ENCODE data around the gene WASF3. TPM values are rescaled to one million over a fixed set of nuclear protein-coding genes. Genes with fewer than 3 reads are reported as not detected.
A peak's percentile ranks its signal among the peaks of the same experiment; 100 is the strongest.

WASF3 gene
- total RNA-seq, 3 donors from 2014 or later (not counting 1 experiment from before 2014, with no cell fraction given): 0.61 TPM; not detected in 2

- no peak overlapping the region for H3K27ac Mint-ChIP-seq
- WGBS (ENCODE audit: insufficient coverage): 90% methylated on average over 21 of the region's 21 CpGs
These were observed 139.8 kb downstream of the WASF3 start for GRCh38 chr13:26697069-26697955.

DNA sequence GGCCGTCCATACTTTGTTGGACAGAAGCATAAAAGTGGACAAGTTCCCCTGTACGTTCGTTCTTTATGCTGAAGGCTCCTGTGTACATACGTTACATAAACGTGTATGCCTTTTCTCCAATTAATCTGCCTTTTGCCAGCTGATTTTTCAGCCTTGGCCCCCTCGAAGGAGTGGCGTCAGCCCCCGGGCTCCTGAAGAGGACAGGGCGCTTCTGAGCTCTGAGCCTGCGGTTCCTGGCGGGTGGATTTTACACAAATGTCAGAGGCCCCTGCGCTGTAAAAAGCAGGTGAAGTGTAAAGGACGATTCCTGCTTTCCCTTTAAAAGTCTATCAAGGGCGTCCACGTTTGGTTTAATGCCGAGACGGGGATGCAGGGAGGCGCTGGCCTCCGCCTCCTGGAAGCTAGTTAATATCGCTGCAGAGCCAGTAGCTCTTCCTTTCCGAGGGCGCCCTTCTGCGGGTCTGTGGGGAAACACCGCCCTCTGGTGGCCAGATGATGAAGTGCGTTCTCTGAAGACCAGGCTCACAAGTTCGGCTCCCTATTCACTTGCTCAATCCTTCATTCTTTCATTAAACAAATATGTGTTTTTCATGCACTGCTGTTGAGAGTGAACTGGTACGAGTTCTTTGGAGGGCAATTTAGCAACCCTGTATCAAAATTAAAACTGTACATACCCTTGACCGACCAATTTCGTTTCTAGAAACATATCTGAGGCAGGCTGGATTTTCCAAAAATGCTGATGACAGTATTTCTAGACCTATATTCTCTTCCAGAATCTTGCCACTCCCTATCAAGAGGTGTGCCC, 141.1 kb downstream of the WASF3 start:
- Histone ChIP-seq H3K4me1 (ENCODE audit: control insufficient read depth, insufficient read depth, low read length) (peaks cover 3% of the 10 kb centered on the region), H3K27ac (ENCODE audit: low read length) (no peak overlapping the region), H3K9me3 (ENCODE audit: control insufficient read depth, insufficient read depth, low read length) (peaks cover 3% of the 10 kb centered on the region), H3K4me3 (ENCODE audit: low read length) (no peak overlapping the region), H3K27me3 (ENCODE audit: control insufficient read depth, insufficient read depth, low read length) (no peaks in the 10 kb centered on the region), H3K36me3 (ENCODE audit: control insufficient read depth, insufficient read depth, low read length) (no peaks in the 10 kb centered on the region)
- no peak overlapping the region for H3K4me3 Mint-ChIP-seq
- H3K36me3 Mint-ChIP-seq: no peaks in the 10 kb centered on the region
- H3K4me1 Mint-ChIP-seq: peaks cover 4 to 7% of the 10 kb centered on the region in 2 donors
- DNase-seq: peak; percentile 76 to 89
- peaks cover 4 to 27% of the 10 kb centered on the region in 2 donors for H3K27me3 Mint-ChIP-seq (ENCODE audit: low read depth in 2 of 2)
- ATAC-seq: peak; percentile 83 to 99 (median 94)
- H3K27ac Mint-ChIP-seq: no peak overlapping the region
- 34% methylated on average over 28 of the region's 29 CpGs for whole genome bisulfite sequencing (ENCODE audit: insufficient coverage)
- peak; percentile 91 for TF ChIP-seq CTCF (IDR thresholded peaks at IDR 0.05)
- H3K9me3 Mint-ChIP-seq: no peaks in the 10 kb centered on the region
- intact Hi-C loops (cut with micrococcal nuclease): loop anchor here (1.0 to 5.0 kb wide), 2 partner anchors 514 to 1121 kb away; no protein-coding TSS in a partner anchor

More at GRCh38 chr13:26697069-26697955, 139.8 kb downstream of the WASF3 start:
- no peak overlapping the region for H3K4me3 Mint-ChIP-seq
- H3K4me3 ChIP-seq (ENCODE audit: low read length): no peak overlapping the region
- H3K4me1 ChIP-seq (ENCODE audit: control insufficient read depth, insufficient read depth, low read length): peaks cover 3% of the 10 kb centered on the region
- intact Hi-C loops (cut with micrococcal nuclease): loop anchor here (5.0 kb wide), 1 partner anchor 1120 kb away; no protein-coding TSS in a partner anchor
- peaks cover 4 to 7% of the 10 kb centered on the region in 2 donors for H3K4me1 Mint-ChIP-seq
- H3K27ac ChIP-seq (ENCODE audit: low read length): no peak overlapping the region
- H3K27me3 Mint-ChIP-seq (ENCODE audit: low read depth in 2 of 2): peaks cover 0 to 17% of the 10 kb centered on the region in 2 donors
- H3K36me3 Mint-ChIP-seq: no peaks in the 10 kb centered on the region
- no peak for ATAC-seq
- DNase-seq: no peak
- H3K27me3 ChIP-seq (ENCODE audit: control insufficient read depth, insufficient read depth, low read length): no peaks in the 10 kb centered on the region
- peaks cover 3% of the 10 kb centered on the region for H3K9me3 ChIP-seq (ENCODE audit: control insufficient read depth, insufficient read depth, low read length)
- no peaks in the 10 kb centered on the region for H3K9me3 Mint-ChIP-seq
- no peak for TF ChIP-seq CTCF (IDR thresholded peaks at IDR 0.05)
- no peaks in the 10 kb centered on the region for H3K36me3 ChIP-seq (ENCODE audit: control insufficient read depth, insufficient read depth, low read length)

DNA sequence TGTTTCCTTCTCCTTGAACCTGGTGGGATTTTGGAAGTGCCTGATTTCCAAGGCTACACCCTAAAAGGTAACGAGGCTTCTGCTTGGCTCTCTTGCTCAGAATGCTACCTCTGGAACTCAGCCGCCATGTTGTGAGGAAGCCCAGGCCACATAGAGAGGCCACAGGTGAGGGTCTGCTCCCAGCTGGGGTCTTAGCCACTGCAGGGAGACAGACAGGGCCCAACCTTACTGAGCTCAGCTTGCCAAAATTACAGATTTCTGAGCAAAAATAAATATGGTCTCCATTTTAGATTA, 141.7 kb downstream of the WASF3 start:
- Mint-ChIP-seq H3K9me3 (no peaks in the 10 kb centered on the region), H3K36me3 (no peaks in the 10 kb centered on the region), H3K27me3 (ENCODE audit: low read depth in 2 of 2) (peaks cover 4 to 27% of the 10 kb centered on the region in 2 donors), H3K27ac (no peak overlapping the region), H3K4me1 (peaks cover 4 to 7% of the 10 kb centered on the region in 2 donors), H3K4me3 (no peak overlapping the region)
- Histone ChIP-seq H3K4me3 (ENCODE audit: low read length) (no peak overlapping the region), H3K27ac (ENCODE audit: low read length) (no peak overlapping the region), H3K36me3 (ENCODE audit: control insufficient read depth, insufficient read depth, low read length) (no peaks in the 10 kb centered on the region), H3K4me1 (ENCODE audit: control insufficient read depth, insufficient read depth, low read length) (peaks cover 3% of the 10 kb centered on the region), H3K27me3 (ENCODE audit: control insufficient read depth, insufficient read depth, low read length) (no peaks in the 10 kb centered on the region), H3K9me3 (ENCODE audit: control insufficient read depth, insufficient read depth, low read length) (peaks cover 3% of the 10 kb centered on the region)
- DNase-seq: no peak
- no peak for ATAC-seq
- intact Hi-C loops (cut with micrococcal nuclease): loop anchor here (5.0 kb wide), 1 partner anchor 1122 kb away; no protein-coding TSS in a partner anchor
- WGBS (ENCODE audit: insufficient coverage): 100% methylated on average over 2 of the region's 2 CpGs
- no peak for TF ChIP-seq CTCF (IDR thresholded peaks at IDR 0.05)

Measured in natural killer cell (primary cell).